OCI-LY3 (cell line): ENCODE data around the gene CHD9.

ENCODE experiments used
- H2AFZ ChIP-seq: fragments of 200-600, 300-600 bp; shearing (Covaris generic); 2 replicates; pipeline ENCODE4 v1.6.0; 2014; ENCODE audit warnings: antibody characterized with exemption, low read depth, low read length
- H3K27ac ChIP-seq: fragments of 200-600, 300-600 bp; sonication (generic); 2 replicates; pipeline ENCODE4 v1.5.1; 2014; ENCODE audit warnings: mild to moderate bottlenecking, low read length, moderate library complexity, mixed read lengths
- H3K27me3 ChIP-seq: fragments of 200-600, 300-600 bp; sonication (generic); 2 replicates; pipeline ENCODE4 v1.6.1; 2014; ENCODE audit warnings: low read depth, low read length, mixed read lengths
- H3K36me3 ChIP-seq: fragments of 200-600, 300-600 bp; sonication (generic); replicated peaks from 2 replicates; pipeline ENCODE3; 2014; ENCODE audit warnings: low read depth, low read length, mixed read lengths
- H3K4me1 ChIP-seq: fragments of 300-600, 200-600 bp; sonication (generic); 2 replicates; pipeline ENCODE4 v1.6.1; 2014; ENCODE audit warnings: low read length, mixed read lengths
- H3K4me2 ChIP-seq: fragments of 200-600, 300-600 bp; sonication (generic); 2 replicates; pipeline ENCODE4 v1.6.1; 2014; ENCODE audit warnings: low read length, mixed read lengths
- H3K4me3 ChIP-seq: fragments of 300-600, 200-600 bp; sonication (generic); 2 replicates; pipeline ENCODE4 v1.5.1; 2014; ENCODE audit warnings: antibody characterized with exemption, mild to moderate bottlenecking, low read length, moderate library complexity
- H3K79me2 ChIP-seq: fragments of 300-600, 200-600 bp; shearing (Covaris generic); 2 replicates; pipeline ENCODE4 v1.6.1; 2014; ENCODE audit warnings: mild to moderate bottlenecking, low read length, mixed read lengths
- H3K9ac ChIP-seq: fragments of 300-600, 200-600 bp; shearing (Covaris generic); 2 replicates; pipeline ENCODE4 v1.6.0; 2014; ENCODE audit warnings: mild to moderate bottlenecking, low read length, moderate library complexity
- H3K9me3 ChIP-seq: fragments of 200-600, 300-600 bp; shearing (Covaris generic); 2 replicates; pipeline ENCODE4 v1.6.1; 2014; ENCODE audit warnings: low read length, mixed read lengths; ENCODE audit not compliant: insufficient read depth
- H4K20me1 ChIP-seq: fragments of 200-600, 300-600 bp; sonication (generic); 2 replicates; pipeline ENCODE4 v1.6.1; 2016; ENCODE audit warnings: low read length, mixed read lengths; ENCODE audit not compliant: insufficient read depth
- EZH2phosphoT487 ChIP-seq: fragments of 200-600 bp; shearing (Covaris generic); IDR thresholded peaks from 2 replicates; pipeline ENCODE4 v1.6.1; 2018; ENCODE audit warnings: antibody characterized with exemption, mixed run types, low read depth
- TF ChIP-seq, protein P1 (sequence below): fragments of 200-600, 300-600 bp; sonication (generic); IDR thresholded peaks from 2 replicates; pipeline ENCODE4 v1.5.1; 2014; ENCODE audit warnings: antibody characterized with exemption, low read length, low read depth

CHD9 gene

DNA sequence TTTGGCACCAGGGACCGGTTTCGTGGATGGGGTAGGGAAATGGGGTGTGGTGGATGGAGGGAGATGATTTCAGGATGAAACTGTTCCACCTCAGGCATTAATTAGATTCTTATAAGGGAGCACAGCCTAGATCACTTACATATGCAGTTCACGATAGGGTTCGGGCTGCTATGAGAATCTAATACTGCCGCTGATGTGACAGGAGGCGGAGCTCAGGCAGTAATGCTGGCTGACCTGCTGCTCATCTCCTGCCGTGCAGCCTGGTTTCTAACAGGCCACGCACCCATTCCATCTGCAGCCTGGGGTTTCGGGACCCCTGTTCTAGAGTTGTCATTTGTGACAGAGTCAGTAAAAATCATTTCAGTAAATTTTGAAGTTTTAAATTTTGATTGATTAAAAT lies 99.7 kb downstream of the CHD9 start:
- Histone ChIP-seq H3K4me1 (peaks cover 16% of the 10 kb centered on the region), H3K27me3 (no peaks in the 10 kb centered on the region), H2AFZ (no peak overlapping the region), H3K4me2 (no peak overlapping the region), H3K36me3 (peaks cover 32% of the 10 kb centered on the region), H3K9me3 (no peaks in the 10 kb centered on the region), H3K79me2 (peaks cover 63% of the 10 kb centered on the region), H3K4me3 (no peak overlapping the region), H4K20me1 (peaks cover 28% of the 10 kb centered on the region), H3K9ac (no peak overlapping the region), H3K27ac (no peak overlapping the region)
- TF ChIP-seq, protein P1, sequence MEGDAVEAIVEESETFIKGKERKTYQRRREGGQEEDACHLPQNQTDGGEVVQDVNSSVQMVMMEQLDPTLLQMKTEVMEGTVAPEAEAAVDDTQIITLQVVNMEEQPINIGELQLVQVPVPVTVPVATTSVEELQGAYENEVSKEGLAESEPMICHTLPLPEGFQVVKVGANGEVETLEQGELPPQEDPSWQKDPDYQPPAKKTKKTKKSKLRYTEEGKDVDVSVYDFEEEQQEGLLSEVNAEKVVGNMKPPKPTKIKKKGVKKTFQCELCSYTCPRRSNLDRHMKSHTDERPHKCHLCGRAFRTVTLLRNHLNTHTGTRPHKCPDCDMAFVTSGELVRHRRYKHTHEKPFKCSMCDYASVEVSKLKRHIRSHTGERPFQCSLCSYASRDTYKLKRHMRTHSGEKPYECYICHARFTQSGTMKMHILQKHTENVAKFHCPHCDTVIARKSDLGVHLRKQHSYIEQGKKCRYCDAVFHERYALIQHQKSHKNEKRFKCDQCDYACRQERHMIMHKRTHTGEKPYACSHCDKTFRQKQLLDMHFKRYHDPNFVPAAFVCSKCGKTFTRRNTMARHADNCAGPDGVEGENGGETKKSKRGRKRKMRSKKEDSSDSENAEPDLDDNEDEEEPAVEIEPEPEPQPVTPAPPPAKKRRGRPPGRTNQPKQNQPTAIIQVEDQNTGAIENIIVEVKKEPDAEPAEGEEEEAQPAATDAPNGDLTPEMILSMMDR, result no peak
- no peak for TF ChIP-seq EZH2phosphoT487

DNA sequence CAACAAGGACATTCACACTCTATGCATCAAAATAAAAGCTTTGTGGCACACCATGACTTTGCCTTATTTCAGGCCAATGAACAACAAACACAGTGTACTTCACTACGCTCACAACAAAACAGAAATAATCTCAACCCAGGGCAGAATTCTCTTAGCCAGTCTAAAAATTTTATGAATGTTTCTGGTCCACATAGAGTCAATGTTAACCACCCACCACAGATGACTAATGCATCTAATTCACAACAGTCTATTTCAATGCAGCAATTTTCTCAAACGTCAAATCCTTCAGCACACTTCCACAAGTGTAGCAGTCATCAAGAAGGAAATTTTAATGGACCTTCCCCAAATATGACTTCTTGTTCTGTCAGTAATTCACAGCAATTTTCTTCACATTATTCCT lies 101.7 kb downstream of the CHD9 start:
- H3K4me2 ChIP-seq, result no peak overlapping the region
- no peak overlapping the region for H3K9ac ChIP-seq
- H2AFZ ChIP-seq, result no peak overlapping the region
- no peak overlapping the region for H3K4me3 ChIP-seq
- H3K27ac ChIP-seq, result no peak overlapping the region
- TF ChIP-seq EZH2phosphoT487, result no peak
- TF ChIP-seq, protein P1, result no peak
- no peaks in the 10 kb centered on the region for H3K27me3 ChIP-seq
- H3K36me3 ChIP-seq, result peaks cover 26% of the 10 kb centered on the region
- peaks cover 26% of the 10 kb centered on the region for H4K20me1 ChIP-seq
- H3K79me2 ChIP-seq, result peaks cover 59% of the 10 kb centered on the region
- H3K9me3 ChIP-seq, result no peaks in the 10 kb centered on the region
- peaks cover 19% of the 10 kb centered on the region for H3K4me1 ChIP-seq

DNA sequence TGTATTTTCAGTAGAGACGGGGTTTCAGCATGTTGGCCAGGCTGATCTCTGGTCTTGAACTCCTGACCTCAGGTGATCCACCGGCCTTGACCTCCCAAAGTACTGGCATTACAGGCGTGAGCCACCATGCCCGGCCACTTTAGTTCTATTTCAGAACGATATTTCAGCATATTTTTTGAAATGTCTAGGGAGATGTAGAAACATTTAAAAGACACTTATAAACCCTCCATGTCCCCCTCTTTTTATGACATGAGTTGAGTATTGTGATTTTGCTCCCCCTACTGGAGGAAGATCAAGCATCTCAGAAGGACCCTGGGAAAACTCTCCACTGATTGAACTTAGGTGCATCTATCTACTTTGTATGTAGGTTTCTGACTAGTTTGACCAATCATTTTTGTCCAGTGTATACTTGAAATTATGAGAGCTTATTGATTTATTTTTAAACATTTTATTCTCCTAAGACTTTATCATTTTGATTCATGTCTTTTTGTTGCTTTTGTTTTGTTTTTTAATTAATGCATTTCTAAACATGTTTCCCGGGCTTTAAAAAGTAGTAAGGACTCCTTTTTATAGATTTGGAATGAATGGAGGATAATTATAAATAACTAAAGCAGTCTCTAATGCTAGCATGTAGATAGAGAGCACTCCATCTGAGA lies 105.1 kb downstream of the CHD9 start:
- Histone ChIP-seq H3K9me3 (no peaks in the 10 kb centered on the region), H4K20me1 (peaks cover 11% of the 10 kb centered on the region; the same call in 1 of the 2 replicates), H3K27ac (no peak overlapping the region), H3K27me3 (no peaks in the 10 kb centered on the region), H3K9ac (no peak overlapping the region), H3K4me1 (peaks cover 4% of the 10 kb centered on the region; the same call in 1 of the 2 replicates), H3K36me3 (peaks cover 32% of the 10 kb centered on the region), H2AFZ (no peak overlapping the region), H3K79me2 (peaks cover 52% of the 10 kb centered on the region), H3K4me2 (0 out of 2 replicates have a peak overlapping the region, but pooled peaks have one; percentile 9), H3K4me3 (no peak overlapping the region)
- no peak for TF ChIP-seq EZH2phosphoT487
- TF ChIP-seq, protein P1, result peak; percentile 79

DNA sequence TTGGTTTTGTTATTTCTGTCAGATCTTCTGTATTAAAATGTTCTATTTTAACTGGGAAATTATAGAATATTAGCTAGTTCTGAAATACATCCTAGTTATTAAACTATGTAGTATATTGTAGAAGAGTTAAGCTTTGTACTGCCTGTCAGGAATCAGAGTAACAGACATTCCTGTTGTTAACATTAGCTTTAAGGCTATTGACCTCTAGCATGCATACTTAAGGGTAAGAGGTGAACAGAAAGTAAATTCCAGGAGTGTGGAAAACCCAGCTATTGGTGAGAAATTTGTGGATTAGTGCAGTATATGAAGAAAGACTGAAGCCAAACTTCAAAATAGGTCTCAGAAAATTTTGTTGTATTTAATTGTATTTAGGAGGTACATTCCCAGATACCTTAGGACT lies 111.3 kb downstream of the CHD9 start:
- no peak overlapping the region for H3K27ac ChIP-seq
- peaks cover 9% of the 10 kb centered on the region for H3K36me3 ChIP-seq
- H3K4me1 ChIP-seq, result no peaks in the 10 kb centered on the region
- no peaks in the 10 kb centered on the region for H3K27me3 ChIP-seq
- H3K9ac ChIP-seq, result no peak overlapping the region
- no peak for TF ChIP-seq EZH2phosphoT487
- TF ChIP-seq, protein P1, result no peak
- H3K9me3 ChIP-seq, result no peaks in the 10 kb centered on the region
- no peak overlapping the region for H3K4me3 ChIP-seq
- H3K4me2 ChIP-seq, result no peak overlapping the region
- H3K79me2 ChIP-seq, result peaks cover 67% of the 10 kb centered on the region
- H4K20me1 ChIP-seq, result peaks cover 9% of the 10 kb centered on the region; the same call in 1 of the 2 replicates
- H2AFZ ChIP-seq, result no peak overlapping the region
